Right lobe of liver (tissue), 6 donors: ENCODE measurements around the gene SH3PXD2A. TPM values are rescaled to one million over a fixed set of nuclear protein-coding genes. Genes with fewer than 3 reads are reported as not detected.

Source experiments
- ATAC-seq, 4 donors: fragments of 200-7000 bp; cut with Tn5 transposase; one replicate each; pipeline ENCODE4 v1.9.1; 2020; ENCODE audit warnings: mild to moderate bottlenecking in 4 of 4, moderate library complexity in 4 of 4
- DNase-seq, 3 donors: peaks; one replicate each; pipeline ENCODE4 v3.0.0-alpha.2; 2020
- H3K27ac ChIP-seq, 3 donors: fragments of 200-600 bp; one replicate each; pipeline ENCODE4 v1.8.0; 2022
- H3K27me3 ChIP-seq, 2 donors: fragments of 200-600 bp; one replicate each; pipeline ENCODE4 v1.8.0; 2022
- H3K36me3 ChIP-seq, 4 donors: fragments of 200-600 bp; sonication (generic) in 1 of 4; one replicate each; pipeline versions ENCODE4 v1.5.1 to v1.8.0; 2017 to 2022; ENCODE audit warnings: control low read depth in 1 of 4
- H3K4me1 ChIP-seq, 4 donors: fragments of 200-600 bp; sonication (generic) in 1 of 4; one replicate each; pipeline versions ENCODE4 v1.5.1 to v1.8.0; 2017 to 2022; ENCODE audit warnings: control low read depth in 1 of 4
- H3K4me3 ChIP-seq, 3 donors: fragments of 200-600 bp; one replicate each; pipeline ENCODE4 v1.8.0; 2022
- H3K9me3 ChIP-seq, 4 donors: fragments of 200-600 bp; sonication (generic) in 1 of 4; one replicate each; pipeline versions ENCODE4 v1.5.1 to v1.8.0; 2017 to 2022; ENCODE audit warnings: control low read depth in 1 of 4
- POLR2A ChIP-seq: fragments of 450-650 bp; IDR thresholded peaks from one replicate; pipeline ENCODE4 v1.6.1; 2017; ENCODE audit warnings: antibody characterized with exemption, mild to moderate bottlenecking
- WGBS: methylation state at CpG from one replicate; pipeline ENCODE4 v1.1.6; 2018; ENCODE audit warnings: low coverage, low lambda C conversion rate; ENCODE audit not compliant: insufficient coverage; ENCODE audit errors: missing lambda C conversion rate; 5-methylcytosine and 5-hydroxymethylcytosine counted together
- intact Hi-C, 2 donors: fragments of 100-400 bp; cut with DNase I; formaldehyde crosslinking; loops; one replicate each; pipeline versions ENCODE4 v1.11.2 to v1.14.1; 2022
- total RNA-seq, 6 experiments: library from RNA; depleted of rRNA in 2 of 6; stranded (reverse); fragments of >200 nt in 2 of 6; fragmentation: NEBNext Ultra II Directional in 3 of 6; extraction: Animal tissue kit (Norgen Biotek cat#: 25700) in 3 of 6; gene quantifications; one replicate each; pipeline versions ENCODE4 v1.1.0 to v1.2.4, GENCODE V29; 2016 to 2023
- TF ChIP-seq, protein P1 (sequence below), 4 donors: fragments of 200-600 bp in 3 of 4; fragments of 450-650 bp in 1 of 4; IDR thresholded peaks; one replicate each; pipeline versions ENCODE4 v1.5.1 to v1.8.0; 2016 to 2022; ENCODE audit warnings: antibody characterized with exemption in 4 of 4, mild to moderate bottlenecking in 2 of 4
- donor health status: DM: no; HTN: yes; CAD: no.
- donor health status: DM: no; HTN: no; CAD: no.
- donor health status: DM: no; HTN: no; CAD: no.
- donor health status: DM: no; HTN: yes; CAD: no.
- donor health status: DM: no; HTN: yes; CAD: no.

Gene SH3PXD2A
- total RNA-seq, 6 experiments from 2014 or later, result 3.0 to 38.3 (median 10.0) TPM

DNA sequence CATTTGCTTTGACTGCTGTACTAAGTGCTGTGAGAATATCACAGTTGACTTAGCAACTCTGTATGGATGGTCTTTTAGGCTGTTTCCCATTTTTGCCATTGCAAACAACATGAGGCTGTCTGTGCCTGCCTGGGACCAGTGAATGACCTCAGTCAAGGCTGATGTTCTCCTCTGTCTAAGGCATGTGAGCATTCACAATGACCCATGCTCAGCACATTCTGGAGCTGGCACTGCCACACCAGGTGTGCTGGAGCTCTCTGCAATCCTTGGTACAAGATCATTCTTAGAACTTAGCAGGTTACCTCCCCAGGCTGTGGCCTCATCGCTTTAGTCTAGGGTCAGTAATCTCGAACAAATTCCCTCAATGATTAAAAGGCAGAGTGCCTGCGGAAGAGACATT lies 61.9 kb downstream of the SH3PXD2A start:
- Histone ChIP-seq H3K9me3 (no peaks in the 10 kb centered on the region), H3K27ac (peak overlapping the region in 1 of 3 donors; percentile 52), H3K4me1 (peaks cover 0 to 30% (median 10%) of the 10 kb centered on the region in 4 donors), H3K4me3 (no peak overlapping the region), H3K36me3 (no peaks in the 10 kb centered on the region), H3K27me3 (no peaks in the 10 kb centered on the region)
- 20% methylated on average over 3 of the region's 3 CpGs for WGBS
- intact Hi-C loops, result no loop called here
- TF ChIP-seq, protein P1, sequence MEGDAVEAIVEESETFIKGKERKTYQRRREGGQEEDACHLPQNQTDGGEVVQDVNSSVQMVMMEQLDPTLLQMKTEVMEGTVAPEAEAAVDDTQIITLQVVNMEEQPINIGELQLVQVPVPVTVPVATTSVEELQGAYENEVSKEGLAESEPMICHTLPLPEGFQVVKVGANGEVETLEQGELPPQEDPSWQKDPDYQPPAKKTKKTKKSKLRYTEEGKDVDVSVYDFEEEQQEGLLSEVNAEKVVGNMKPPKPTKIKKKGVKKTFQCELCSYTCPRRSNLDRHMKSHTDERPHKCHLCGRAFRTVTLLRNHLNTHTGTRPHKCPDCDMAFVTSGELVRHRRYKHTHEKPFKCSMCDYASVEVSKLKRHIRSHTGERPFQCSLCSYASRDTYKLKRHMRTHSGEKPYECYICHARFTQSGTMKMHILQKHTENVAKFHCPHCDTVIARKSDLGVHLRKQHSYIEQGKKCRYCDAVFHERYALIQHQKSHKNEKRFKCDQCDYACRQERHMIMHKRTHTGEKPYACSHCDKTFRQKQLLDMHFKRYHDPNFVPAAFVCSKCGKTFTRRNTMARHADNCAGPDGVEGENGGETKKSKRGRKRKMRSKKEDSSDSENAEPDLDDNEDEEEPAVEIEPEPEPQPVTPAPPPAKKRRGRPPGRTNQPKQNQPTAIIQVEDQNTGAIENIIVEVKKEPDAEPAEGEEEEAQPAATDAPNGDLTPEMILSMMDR (IDR thresholded peaks at IDR 0.05), result no peak
- TF ChIP-seq POLR2A, result no peak
- ATAC-seq (peak; percentile 60 to 73 (median 67)), DNase-seq (peak in 2 of 3 donors; percentile 62 to 63)

DNA sequence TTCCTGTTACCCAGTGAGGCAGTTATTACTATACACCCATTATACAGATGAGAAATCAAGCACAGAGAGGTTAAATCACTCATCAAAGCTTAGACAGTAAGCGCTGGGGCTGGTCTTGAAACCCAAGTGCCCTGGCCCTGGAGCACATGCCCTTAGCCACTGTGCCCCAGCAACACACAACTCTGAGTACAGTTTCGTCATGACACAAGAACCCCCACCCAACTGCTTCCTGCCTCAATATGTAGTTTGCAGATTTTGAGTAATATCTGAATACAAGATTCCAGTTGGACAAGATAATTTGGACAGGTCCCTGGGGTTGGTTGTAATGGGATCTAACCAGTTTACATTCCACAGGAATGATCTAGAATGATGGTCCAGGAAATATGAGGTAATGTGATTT lies 62.8 kb downstream of the SH3PXD2A start:
- Histone ChIP-seq H3K27me3 (no peaks in the 10 kb centered on the region), H3K4me1 (peaks cover 0 to 30% (median 10%) of the 10 kb centered on the region in 4 donors), H3K4me3 (no peak overlapping the region), H3K9me3 (no peaks in the 10 kb centered on the region), H3K27ac (no peak overlapping the region), H3K36me3 (no peaks in the 10 kb centered on the region)
- DNase-seq (peak in 1 of 3 donors; percentile 16), ATAC-seq (no peak)
- TF ChIP-seq, protein P1 (IDR thresholded peaks at IDR 0.05), result no peak
- no peak for TF ChIP-seq POLR2A
- no CpG with 5 or more reads among the region's 2 CpGs for WGBS
- intact Hi-C loops, result no loop called here

DNA sequence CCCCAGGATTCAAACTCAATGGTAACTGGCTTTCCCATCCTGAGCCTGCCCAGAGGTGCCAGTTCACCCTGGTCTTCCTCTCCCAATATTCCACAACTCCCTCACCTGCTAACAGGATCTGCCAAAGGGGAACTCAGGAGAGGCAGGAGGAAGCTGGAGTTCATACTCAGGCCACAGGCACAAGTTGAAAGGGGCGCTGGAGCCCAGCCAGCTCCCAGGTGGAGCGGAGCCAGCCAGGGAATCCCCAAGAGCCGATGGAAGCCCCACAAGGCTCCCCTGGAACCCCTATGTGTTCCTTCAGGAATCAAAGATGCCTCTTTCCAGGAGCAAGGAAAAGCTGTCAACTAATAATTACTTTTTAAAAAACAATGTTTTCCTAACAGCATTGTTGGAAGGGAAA lies 63.5 kb downstream of the SH3PXD2A start:
- Histone ChIP-seq H3K27me3 (no peaks in the 10 kb centered on the region), H3K4me3 (no peak overlapping the region), H3K9me3 (no peaks in the 10 kb centered on the region), H3K4me1 (peaks cover 0 to 30% (median 10%) of the 10 kb centered on the region in 4 donors), H3K36me3 (no peaks in the 10 kb centered on the region), H3K27ac (no peak overlapping the region)
- intact Hi-C loops, result no loop called here
- DNase-seq (peak in 1 of 3 donors; percentile 42), ATAC-seq (no peak)
- TF ChIP-seq, protein P1 (IDR thresholded peaks at IDR 0.05), result no peak
- no peak for TF ChIP-seq POLR2A
- WGBS, result 23% methylated on average over 3 of the region's 3 CpGs

DNA sequence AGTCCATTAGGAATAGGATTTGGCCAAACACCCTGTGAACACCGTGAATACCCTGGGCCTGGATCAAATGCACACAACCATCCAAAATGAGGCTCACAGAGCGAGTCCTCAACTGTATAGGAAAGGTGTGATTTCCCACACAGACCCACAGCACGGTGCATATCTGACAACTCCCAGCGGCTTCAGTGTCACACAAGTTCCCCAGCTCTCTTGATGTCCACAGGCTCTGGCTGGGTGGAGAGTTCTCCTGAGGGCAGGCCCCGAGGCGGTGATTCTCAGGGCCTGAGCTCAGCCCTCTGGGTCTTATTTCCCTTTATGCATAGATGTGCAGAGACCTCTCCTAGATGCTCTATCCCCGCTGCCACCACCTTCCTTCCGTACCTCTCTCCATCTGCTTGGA lies 64.1 kb downstream of the SH3PXD2A start:
- Histone ChIP-seq H3K27me3 (no peaks in the 10 kb centered on the region), H3K4me3 (no peak overlapping the region), H3K27ac (no peak overlapping the region), H3K9me3 (no peaks in the 10 kb centered on the region), H3K4me1 (peaks cover 0 to 30% (median 10%) of the 10 kb centered on the region in 4 donors), H3K36me3 (no peaks in the 10 kb centered on the region)
- intact Hi-C loops, result no loop called here
- ATAC-seq (no peak), DNase-seq (peak in 1 of 3 donors; percentile 26)
- WGBS, result 85% methylated on average over 3 of the region's 8 CpGs
- TF ChIP-seq, protein P1 (IDR thresholded peaks at IDR 0.05), result no peak
- TF ChIP-seq POLR2A, result no peak

DNA sequence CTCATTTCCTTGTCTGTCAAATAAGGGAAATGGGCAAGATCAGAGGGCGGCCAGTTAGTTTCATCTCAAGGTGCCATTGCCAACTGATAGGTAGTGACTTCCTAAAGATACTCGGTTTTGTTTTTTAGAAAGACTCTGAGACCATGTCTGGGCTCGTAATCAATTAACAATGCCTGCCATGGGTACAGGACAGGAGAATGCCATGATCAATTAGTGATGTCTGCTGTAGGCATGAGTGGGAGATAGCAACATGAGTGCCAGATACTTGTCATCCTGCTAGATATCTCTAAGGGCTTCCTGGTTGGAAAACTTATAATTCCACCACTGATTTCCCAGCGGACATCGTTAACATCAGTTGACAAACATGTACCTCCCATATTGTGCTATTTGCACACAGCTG lies 64.8 kb downstream of the SH3PXD2A start:
- TF ChIP-seq, protein P1 (IDR thresholded peaks at IDR 0.05), result no peak
- no peak for TF ChIP-seq POLR2A
- 66% methylated on average over 2 of the region's 5 CpGs for WGBS
- intact Hi-C loops, result no loop called here
- Histone ChIP-seq H3K27me3 (no peaks in the 10 kb centered on the region), H3K4me3 (no peak overlapping the region), H3K36me3 (no peaks in the 10 kb centered on the region), H3K9me3 (no peaks in the 10 kb centered on the region), H3K4me1 (peaks cover 0 to 30% (median 10%) of the 10 kb centered on the region in 4 donors), H3K27ac (no peak overlapping the region)
- ATAC-seq (no peak), DNase-seq (no peak)
